Caki2 (cell line): ENCODE results near the gene TMIE. TPM values are rescaled to one million over a fixed set of nuclear protein-coding genes. Genes with fewer than 3 reads are reported as not detected.
A peak's percentile ranks its signal among the peaks of the same experiment; 100 is the strongest.

Source experiments
- DNase-seq: peaks from one replicate; pipeline ENCODE4 v3.0.0-alpha.2; 2015; ENCODE audit warnings: low read depth
- in situ Hi-C: cut with HindIII; loops from 2 replicates; pipeline ENCODE4 v1.10.0; 2016; ENCODE audit warnings: low sequenced_read_pairs, low pct_unique_long_range_greater_than_20kb, mixed read lengths
- total RNA-seq: library from RNA; depleted of rRNA; stranded (reverse); fragments of >200 nt; shearing (Covaris generic); gene quantifications from 2 replicates; pipeline ENCODE4 v1.2.3, GENCODE V29; 2014; ENCODE audit warnings: low replicate concordance

Gene TMIE
- total RNA-seq, 1 experiment from 2014 or later, result not detected

DNA sequence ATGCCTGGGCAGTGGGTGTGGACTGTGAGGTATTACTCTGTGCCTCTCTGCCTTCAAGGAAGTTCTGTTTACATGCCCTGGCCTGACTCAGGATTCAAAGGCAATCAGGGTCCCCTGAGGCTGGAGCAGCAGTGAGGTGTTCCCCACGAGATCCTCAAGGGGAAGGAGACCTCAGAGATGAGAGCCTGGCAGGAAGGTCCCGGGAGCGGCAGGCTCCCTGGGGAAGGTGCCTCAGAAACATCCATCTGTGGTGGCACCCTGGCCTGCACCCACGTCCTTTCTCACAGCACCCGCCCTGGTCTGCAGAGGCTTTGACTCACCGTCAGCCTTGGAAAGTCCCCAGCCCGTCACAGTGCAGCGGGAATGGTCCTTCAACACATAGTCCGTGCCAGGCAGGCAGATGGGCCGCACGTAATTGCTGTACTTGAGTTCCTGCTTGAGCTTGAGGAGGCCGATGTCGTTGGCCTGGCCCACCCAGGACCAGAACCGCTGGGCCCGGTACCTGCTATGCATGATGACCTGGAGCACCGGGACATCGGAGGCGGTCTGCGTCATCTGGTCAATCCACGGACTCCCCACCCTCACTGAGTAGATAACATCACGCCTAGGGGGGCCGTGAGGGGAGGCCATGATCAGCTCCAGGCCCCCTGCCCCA, 12.8 kb downstream of the TMIE start:
- in situ Hi-C loops, result no loop called here
- peak; percentile 50 for DNase-seq

DNA sequence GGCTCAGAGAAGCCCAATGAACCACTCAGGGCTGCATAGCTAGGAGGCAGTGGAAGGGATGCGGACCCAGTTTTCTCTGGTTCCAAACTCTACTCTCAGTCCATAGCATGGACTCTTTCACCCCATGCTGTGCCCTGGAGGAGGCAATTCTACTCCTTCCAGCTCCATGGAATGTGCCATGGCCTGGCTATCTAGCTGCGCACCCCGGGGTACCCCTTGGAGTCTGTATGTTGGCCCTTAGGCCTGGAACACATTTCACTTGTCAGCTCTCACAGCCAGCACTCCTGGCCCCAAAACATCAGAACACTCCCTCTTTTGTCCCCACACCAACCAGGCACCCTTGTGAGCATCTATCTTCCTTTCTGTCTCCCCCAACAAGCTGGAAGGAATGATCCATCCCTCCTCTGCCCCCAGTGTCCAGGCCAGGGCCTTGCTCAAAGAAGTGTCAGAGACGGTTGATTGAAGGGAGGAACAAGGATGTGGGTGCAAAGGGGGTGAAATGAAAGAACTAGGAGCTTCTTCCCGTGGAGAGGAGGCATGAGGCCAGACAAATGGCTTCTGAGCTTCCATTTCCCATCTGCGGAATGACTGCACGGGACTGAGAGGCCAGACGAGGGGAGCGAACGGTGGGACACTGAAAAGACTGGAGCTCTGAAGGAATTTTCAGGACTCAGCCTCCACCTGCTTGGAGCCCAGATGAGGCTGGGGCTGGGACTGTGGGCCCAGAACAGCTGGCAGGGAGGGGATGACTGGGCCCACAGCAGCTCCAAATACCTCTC, 13.7 kb downstream of the TMIE start:
- DNase-seq, result no peak
- in situ Hi-C loops, result no loop called here

DNA sequence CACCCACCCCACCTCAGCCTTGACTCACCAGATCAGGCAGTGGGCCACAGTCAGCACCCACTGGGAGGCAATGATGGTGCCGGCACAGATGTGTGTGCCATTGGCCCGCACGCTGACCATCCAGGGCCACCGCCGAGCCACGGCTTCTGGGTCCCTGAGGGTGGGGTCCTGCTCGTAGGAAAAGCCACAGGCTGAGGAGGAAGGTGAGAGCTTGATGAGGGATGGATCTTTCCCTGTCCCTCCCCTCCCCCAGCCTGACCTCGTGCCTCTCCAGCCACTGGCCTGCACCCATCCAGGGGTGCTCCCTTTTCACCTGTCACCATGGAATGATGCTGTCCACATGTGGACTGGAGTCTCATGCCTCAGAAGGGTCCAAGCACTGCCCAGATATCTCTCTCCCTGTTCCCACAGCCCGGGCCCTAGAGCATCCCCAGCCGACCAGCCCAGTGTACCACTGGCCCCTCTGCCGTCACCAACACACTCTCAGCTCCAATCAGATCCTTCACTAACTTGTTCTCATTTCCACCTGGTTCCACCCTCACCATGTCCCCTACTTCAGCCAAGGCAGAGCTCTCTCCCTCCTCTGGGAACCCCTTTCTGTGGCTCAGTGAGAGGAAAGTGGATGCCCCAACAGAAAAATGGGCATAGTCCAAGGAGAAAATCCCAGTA, 14.4 kb downstream of the TMIE start:
- DNase-seq, result no peak
- in situ Hi-C loops, result no loop called here

DNA sequence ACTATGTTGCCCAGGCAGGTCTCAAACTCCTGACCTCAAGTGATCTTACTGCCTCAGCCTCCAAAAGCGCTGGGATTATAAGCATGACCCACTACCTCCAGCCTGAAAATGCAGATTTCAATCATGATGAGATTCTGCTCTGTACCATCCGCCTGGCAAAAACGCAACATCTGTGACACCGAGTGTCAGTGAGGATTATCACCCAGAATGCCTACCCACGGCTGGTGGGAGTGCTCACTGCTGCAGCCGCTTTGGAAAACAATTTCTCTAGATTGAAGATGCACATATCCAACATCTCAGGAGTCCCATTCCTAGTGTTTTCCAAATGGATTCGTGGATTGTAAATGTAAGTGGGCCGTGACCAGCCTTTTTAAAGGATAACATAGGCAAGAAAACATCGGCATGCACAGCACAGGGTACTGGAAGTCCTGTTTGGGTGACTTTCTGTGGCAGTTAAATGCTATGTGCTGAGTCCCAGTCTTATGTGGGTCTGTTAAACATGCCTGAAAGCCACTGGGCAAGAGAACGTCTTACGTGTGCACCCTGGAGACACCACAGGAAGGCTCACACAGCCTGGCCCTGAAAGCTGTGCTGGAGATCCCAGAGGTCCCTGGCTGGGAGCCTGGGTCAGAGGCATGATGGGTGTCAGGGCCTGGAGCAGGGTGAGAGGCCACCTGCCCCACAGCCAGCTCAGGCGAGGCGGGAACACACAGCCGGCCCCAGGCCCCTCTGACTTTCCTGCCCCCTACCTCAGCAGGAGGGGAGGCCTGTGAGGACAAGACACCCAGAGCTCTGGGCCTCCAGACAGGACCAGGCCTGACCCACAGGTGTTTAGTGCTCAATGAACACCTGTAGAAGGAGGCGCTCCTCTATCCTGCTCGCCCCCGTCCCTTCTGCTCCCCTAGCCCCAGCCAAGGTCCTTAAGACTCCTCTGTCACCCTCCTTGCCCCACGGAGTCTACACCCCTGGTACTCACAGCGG, 15.6 kb downstream of the TMIE start:
- in situ Hi-C loops, result no loop called here
- no peak for DNase-seq

DNA sequence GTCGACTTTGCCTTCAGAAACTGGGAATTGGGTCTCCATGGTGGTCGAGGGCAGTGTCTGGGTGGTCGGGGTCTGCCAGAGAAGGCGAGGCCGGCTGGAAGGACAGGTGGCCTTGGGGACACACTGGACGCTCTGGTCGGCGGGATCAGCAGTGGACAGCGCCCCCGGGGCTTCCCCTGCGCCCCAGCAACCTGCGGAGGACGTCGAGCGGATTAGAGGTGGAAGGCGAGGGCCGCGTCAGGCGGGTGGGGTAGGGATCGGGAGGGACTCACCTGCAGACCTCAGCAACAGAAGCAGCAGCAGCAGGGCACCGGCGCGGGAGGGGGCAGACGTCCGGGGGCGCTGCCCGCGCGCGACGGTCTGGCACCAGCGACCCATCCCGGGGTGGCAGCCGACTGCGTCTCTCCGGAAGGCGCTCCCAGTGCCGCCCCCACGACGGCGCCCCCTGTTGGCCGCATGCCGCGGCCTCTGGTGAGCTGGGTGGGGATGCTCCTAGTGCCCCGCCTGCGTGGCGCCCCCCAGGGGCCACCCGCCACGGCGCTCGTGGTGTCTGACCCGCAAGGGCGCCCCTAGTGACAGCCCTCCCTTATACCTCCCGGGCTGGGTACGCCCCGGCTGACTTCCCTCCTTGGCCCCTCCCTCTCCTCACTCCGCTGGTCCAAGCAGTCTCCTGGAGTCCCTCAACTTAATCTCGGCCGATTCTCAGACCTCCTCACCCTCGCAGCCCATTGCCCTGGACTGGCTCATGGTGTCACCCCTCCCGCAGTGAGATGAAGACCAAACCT, 16.4 kb downstream of the TMIE start, which contains the start of gene PRSS50:
TSS of gene PRSS50 (minus strand) at position 423 of the 785 bp plus-strand sequence. CDS start at position 378, 45 bp downstream.
- in situ Hi-C loops, result no loop called here
- no peak for DNase-seq

DNA sequence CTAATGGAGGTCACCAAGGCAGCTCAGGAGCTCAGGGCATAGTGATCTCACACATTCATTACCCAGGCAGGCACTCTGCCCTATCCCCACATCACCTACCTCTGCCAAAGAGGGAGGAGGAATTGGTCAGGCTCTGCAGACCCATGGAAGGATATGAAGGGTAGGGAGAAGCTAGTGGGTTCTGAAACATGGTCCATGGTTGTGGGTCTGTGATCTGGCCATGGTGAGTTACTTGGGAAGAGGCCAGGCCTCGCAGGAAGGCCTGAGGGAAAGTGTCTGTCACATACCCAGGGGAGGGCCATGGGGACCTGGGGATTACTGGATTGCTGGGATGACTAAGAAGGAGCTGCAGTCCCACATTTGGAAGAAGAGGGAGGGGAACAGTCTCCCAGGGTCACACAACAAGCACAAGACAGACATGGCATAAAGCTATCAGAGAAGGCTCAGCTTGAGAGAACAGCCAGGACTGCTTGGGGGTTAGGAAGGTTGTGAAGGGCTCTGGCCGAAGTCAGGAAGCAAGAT, 17.9 kb downstream of the TMIE start:
- no peak for DNase-seq
- in situ Hi-C loops, result no loop called here

DNA sequence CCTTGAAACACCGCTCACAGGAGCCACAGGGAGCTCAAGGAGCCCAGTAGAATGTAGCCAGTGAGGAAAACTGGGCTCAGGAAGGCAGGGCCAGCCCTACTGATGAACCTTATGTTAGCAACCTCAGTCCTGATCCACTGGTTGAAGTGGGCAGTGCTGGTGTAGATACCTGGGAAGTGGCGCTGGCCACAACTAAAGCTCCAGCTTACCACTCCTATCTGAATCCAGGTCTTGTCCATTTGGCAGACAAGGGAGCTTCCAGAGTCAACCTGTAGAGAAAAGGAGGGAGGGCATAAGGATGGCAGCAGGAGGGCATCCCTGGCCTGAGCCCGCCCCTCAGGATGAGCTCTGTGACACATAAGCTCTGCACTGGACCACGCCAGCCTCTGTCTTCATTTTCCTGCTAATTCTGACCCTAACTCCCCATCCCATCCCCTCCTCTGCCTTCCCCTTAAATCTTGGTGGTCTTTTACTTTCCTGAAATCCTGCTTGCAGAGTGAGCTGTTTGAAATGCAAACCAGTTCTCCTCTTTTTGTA, 18.6 kb downstream of the TMIE start:
- in situ Hi-C loops, result no loop called here
- DNase-seq, result no peak

DNA sequence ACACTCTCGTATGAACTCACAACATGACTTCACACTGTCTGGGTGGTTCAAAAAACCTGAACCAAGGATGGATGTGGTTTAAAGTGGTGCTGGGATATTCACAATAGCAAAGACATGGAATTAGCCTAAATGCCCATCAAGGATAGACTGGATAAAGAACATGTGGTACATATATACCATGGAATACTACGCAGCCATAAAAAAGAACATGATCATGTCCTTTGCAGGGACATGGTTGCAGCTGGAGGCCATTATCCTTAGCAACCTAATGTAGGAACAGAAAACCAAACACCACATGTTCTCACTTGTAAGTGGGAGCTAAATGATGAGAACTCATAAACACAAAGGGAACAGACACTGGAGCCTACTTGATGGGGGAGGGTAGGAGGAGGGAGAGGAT, 19.8 kb downstream of the TMIE start:
- in situ Hi-C loops, result no loop called here
- no peak for DNase-seq

DNA sequence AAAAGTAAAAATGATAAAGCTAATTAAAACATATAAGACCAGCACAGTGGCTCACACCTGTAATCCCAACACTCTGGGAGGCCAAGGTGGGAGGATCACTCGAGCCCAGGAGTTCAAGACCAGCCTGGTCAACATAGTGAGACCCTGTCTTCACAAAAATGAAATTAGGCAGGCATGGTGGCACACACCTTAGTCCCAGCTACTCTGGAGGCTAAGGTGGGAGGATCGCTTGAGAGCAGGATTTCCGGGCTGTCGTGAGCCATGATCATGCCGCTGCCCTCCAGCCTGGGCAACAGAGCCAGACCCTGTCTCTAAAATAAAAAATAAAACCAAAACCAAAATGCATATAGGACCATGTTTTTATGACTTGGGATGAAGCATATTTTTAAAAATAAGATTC, 21.3 kb downstream of the TMIE start:
- no peak for DNase-seq
- in situ Hi-C loops, result no loop called here

DNA sequence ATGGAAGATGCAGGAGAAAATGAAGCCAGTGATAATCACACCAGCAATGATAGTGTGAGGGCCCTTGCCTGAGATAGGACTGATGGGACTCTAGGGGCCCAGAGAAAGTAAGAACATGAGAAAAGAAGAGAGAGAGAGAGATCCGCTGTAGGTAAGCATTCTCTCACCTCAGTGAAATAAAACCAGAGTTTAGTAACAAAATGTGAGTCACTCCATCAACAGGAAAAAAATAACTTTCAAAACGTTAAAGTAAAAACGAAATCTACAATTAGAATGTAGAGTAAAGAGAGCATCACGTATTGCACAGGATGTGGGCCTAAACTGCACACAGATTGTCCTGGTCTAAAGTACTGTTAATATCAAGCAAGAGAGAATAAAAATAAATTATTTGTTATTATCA, 23.2 kb downstream of the TMIE start:
- in situ Hi-C loops, result no loop called here

DNA sequence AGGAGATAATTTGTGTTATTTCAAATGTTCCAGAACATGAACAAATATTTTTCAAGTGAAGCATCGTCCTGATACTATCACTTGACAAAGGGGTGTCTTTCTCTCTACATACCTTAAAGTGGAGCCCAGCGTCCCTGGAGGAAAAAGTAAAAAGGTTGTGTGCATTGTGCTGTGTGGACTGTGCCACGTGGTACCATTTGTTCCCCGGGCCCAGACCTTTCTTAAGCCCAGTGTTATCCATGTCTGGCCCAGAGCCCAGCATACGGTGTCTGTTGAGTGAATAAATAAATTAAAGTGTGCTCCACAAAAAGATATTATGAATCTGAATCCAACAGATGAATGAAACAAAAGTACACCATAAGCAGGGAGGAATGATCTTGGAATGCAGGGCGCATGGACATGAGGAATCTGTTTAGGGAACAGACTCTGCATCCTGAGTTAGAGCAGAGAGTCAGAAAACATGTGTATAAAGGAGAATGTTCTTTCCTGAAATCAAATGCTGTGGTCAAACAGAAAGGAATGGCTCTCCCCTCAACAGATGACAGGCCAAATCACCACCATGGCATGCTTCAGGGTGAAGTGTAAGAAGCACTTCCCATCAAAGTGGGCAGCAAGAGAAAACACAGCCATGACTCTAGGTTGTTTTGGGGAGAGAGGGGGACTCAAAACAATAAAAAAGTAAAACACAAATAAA, 24.6 kb downstream of the TMIE start:
- DNase-seq, result no peak
- in situ Hi-C loops, result no loop called here

More for the DNA sequence above, 23.2 kb downstream of the TMIE start:
- DNase-seq, result no peak

DNA sequence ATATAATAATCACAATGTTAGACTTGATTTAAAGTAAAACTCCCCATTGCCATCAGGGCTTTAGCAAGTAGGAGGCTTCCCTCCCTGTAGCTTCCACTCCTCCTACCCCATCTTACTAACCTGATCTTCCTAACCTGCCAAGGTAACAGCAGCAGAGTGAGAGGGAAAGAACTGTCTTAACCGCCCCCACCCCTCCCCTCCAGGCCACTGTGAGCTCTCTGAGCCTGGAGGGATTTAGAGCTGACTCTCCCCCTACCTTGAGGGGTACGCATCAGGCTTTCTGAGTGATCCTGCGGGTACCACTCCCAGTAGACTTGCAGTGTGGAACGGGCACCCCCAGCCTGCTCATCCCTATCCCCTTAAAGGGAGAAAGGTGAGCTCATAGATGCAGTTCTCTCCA, 27.8 kb downstream of the TMIE start:
- in situ Hi-C loops, result no loop called here
- DNase-seq, result no peak

DNA sequence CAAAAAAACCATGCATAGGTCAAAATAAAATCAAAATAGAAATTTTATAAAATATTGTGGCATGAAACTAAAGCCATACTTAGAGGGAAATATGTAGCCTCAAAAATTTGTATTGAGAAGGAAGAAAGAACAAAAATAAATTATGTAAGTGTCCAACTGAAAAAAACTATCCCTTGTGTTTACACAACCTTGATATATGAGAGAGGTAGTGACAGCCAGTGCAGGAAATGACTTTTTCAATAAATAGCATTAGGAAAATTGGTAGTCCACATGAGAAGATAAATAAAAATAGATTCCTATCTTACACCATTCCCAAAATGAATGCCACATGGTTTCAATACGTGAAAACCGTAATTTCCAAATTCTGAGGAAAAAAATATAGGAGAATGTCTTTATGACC, 29.6 kb downstream of the TMIE start:
- no peak for DNase-seq
- in situ Hi-C loops, result no loop called here

DNA sequence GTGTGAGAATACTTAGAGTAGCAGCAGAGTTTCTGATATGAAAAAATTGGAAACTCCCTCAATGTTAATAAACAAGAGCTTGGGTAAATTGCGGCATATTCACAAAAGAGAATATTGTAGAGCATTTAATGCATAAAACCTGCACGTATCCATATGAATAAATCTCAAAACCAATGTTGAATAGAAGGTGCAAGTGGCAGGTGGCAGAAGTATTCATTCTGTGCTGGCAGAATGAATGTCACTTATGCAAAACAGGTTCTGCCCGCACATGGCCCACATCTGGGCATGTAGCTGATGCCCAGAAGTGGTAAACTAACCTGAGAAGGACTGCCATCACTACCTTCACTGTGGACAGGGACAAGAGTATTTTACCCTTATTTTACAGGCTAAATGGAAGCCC, 30.6 kb downstream of the TMIE start:
- in situ Hi-C loops, result no loop called here
- DNase-seq, result no peak

DNA sequence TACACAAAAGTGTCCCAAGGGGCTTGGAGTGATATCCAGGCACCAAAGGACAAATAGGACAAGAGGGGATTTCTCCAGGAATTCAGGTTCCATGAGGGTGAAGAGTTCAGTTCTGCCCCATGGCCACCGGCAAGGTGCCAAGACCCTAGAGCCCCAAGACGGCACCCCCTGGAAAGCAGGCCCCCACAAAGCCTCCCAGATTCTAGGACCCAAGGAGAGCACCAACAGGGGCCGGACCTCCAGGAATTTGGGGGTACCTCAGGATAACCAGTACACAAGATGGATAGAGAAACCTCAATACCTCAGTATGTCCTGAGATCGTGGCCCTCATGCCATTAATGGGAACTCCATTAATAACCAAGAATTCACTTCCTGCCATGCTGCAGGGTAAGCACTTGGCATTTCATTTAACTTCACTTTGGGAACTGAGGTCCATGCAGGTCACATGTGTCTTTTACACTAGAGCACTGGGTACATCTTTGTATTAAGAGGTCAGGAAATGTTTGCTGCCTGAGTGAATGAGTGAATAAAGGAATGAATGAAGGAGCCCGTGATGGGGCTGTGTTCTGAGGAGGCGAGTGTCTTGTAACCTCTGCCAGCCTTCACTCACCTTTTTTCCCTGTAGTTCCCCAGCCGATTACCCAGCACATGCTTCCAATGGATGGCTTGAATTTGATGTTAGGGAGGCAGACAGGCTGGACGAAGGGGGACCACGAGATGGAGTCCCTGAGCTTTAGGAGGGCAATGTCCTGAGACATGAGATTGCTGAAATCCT, 32.0 kb downstream of the TMIE start:
- in situ Hi-C loops, result no loop called here
- DNase-seq, result no peak

DNA sequence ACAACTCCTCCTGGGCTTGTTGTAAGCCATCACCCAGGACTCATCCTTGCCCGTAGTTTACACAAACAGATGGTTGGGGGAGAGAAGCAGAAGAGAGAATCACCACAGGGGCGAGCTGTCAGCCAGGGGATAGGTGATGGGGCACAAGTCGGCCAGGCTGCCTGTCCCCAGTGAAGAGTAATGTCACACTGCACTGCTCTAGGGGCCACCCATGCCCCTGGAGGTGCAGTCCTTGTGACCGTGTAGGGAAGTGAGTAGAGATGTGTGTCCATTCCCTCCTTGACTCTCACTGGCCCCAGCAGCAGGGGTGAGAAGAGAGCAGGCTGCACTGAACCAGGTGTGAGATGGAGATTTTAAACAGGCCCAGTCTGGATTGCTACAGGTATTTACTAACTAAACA, 33.6 kb downstream of the TMIE start:
- in situ Hi-C loops, result no loop called here
- DNase-seq, result no peak
